ENCODE results near the gene KLLN. TPM values are rescaled to one million over a fixed set of nuclear protein-coding genes. Genes with fewer than 3 reads are reported as not detected.

The KLLN gene
- total and polyA plus RNA-seq, 2 of the 13 experiments (the other 11 are each of a cell fraction or from before 2014, with no cell fraction given), result 0.08 to 0.44 TPM

DNA sequence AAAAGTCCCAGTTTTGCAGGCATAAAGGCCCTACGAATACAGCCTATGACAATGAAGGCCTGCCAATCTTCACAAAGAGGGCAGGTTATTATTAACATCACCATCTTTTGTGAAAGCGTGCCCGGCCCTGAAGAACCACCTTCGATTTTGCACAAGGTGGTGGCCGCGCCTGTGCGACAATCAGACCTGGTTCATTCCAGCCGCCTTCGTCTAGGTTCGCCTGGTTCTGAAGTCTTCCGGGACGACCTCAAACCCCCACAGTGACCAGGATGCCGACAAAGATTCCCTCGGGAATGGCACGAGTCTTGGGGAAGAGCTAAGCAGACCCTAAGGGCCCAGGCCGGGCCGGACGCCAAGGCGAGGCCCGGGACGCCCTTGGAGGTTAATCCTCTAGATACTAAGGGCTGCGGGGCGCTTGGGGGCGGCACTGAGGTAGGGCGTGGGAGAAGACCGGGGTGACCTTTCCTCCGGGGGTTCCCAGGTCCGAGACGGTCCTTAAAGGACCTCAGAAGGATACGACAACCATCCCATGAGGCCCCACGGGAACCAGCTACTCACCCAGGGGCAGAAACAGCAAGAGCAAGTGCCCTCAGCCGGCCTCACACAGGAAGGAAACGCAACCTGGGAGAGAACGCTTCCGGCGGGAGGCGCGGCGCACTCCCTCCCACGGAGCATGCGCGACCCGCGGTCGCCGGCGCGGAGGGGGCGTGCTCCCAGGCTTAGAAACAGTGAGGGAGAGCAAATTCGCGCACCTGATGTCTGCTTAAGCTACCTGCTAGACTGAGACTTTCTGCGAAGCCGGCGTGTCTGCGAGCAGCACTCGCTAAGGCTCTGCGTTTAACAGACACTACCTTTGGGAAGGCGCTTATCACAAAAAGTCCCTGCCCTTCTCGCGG is 45.5 kb downstream of the KLLN start, which contains the start of gene ATAD1 (continued):
- TF ChIP-seq, protein P1, sequence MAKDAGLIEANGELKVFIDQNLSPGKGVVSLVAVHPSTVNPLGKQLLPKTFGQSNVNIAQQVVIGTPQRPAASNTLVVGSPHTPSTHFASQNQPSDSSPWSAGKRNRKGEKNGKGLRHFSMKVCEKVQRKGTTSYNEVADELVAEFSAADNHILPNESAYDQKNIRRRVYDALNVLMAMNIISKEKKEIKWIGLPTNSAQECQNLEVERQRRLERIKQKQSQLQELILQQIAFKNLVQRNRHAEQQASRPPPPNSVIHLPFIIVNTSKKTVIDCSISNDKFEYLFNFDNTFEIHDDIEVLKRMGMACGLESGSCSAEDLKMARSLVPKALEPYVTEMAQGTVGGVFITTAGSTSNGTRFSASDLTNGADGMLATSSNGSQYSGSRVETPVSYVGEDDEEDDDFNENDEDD (CRISPR knock-in tag; IDR thresholded peaks at IDR 0.05; ENCODE audit: borderline replicate concordance), result peak; percentile 19; the same call in 1 of the 2 replicates
- TF ChIP-seq CAMTA2 (CRISPR knock-in tag; IDR thresholded peaks at IDR 0.05; ENCODE audit: borderline replicate concordance) (no peak), GABPB1 (CRISPR knock-in tag; IDR thresholded peaks at IDR 0.05) (peak; percentile 97), ZNF253 (CRISPR knock-in tag; IDR thresholded peaks at IDR 0.05; ENCODE audit: borderline replicate concordance) (0 out of 2 replicates have a peak, but pooled peaks have one; percentile 71), TP53 (CRISPR knock-in tag; conservative IDR thresholded peaks at IDR 0.05) (no peak), ZFP36 (IDR thresholded peaks at IDR 0.05; ENCODE audit: borderline replicate concordance, low read depth, low read length, partially characterized antibody) (no peak), MIER3 (CRISPR knock-in tag; IDR thresholded peaks at IDR 0.05; ENCODE audit: borderline replicate concordance) (peak; percentile 55; the same call in 1 of the 2 replicates), GATA4 (IDR thresholded peaks at IDR 0.05; ENCODE audit: borderline replicate concordance, low read depth) (no peak), ZNF788 (CRISPR knock-in tag; IDR thresholded peaks at IDR 0.05; ENCODE audit: borderline replicate concordance) (peak; percentile 81; the same call in 1 of the 2 replicates)
- TF ChIP-seq, protein P2, sequence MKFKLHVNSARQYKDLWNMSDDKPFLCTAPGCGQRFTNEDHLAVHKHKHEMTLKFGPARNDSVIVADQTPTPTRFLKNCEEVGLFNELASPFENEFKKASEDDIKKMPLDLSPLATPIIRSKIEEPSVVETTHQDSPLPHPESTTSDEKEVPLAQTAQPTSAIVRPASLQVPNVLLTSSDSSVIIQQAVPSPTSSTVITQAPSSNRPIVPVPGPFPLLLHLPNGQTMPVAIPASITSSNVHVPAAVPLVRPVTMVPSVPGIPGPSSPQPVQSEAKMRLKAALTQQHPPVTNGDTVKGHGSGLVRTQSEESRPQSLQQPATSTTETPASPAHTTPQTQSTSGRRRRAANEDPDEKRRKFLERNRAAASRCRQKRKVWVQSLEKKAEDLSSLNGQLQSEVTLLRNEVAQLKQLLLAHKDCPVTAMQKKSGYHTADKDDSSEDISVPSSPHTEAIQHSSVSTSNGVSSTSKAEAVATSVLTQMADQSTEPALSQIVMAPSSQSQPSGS (CRISPR knock-in tag; IDR thresholded peaks at IDR 0.05), result 0 out of 2 replicates have a peak, but pooled peaks have one; percentile 32
- TF ChIP-seq, protein P3, sequence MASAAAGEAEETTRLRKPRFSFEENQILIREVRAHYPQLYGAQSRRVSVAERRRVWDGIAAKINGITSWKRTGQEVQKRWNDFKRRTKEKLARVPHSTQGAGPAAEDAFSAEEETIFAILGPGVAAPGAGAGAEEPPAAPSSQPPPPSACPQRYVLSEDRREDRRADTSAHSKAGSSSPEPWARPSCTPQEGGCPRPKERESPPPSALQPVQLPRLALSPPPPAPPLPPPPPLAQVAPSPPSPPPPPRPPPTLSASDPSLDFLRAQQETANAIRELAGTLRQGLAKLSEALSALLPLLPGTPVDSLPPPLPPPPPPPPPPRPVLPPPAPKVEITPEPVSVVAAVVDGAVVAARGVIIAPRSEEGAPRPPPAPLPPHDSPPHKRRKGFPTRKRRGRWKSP (CRISPR knock-in tag; IDR thresholded peaks at IDR 0.05), result no peak; the same call in 1 of the 2 replicates
- TF ChIP-seq, protein P4, sequence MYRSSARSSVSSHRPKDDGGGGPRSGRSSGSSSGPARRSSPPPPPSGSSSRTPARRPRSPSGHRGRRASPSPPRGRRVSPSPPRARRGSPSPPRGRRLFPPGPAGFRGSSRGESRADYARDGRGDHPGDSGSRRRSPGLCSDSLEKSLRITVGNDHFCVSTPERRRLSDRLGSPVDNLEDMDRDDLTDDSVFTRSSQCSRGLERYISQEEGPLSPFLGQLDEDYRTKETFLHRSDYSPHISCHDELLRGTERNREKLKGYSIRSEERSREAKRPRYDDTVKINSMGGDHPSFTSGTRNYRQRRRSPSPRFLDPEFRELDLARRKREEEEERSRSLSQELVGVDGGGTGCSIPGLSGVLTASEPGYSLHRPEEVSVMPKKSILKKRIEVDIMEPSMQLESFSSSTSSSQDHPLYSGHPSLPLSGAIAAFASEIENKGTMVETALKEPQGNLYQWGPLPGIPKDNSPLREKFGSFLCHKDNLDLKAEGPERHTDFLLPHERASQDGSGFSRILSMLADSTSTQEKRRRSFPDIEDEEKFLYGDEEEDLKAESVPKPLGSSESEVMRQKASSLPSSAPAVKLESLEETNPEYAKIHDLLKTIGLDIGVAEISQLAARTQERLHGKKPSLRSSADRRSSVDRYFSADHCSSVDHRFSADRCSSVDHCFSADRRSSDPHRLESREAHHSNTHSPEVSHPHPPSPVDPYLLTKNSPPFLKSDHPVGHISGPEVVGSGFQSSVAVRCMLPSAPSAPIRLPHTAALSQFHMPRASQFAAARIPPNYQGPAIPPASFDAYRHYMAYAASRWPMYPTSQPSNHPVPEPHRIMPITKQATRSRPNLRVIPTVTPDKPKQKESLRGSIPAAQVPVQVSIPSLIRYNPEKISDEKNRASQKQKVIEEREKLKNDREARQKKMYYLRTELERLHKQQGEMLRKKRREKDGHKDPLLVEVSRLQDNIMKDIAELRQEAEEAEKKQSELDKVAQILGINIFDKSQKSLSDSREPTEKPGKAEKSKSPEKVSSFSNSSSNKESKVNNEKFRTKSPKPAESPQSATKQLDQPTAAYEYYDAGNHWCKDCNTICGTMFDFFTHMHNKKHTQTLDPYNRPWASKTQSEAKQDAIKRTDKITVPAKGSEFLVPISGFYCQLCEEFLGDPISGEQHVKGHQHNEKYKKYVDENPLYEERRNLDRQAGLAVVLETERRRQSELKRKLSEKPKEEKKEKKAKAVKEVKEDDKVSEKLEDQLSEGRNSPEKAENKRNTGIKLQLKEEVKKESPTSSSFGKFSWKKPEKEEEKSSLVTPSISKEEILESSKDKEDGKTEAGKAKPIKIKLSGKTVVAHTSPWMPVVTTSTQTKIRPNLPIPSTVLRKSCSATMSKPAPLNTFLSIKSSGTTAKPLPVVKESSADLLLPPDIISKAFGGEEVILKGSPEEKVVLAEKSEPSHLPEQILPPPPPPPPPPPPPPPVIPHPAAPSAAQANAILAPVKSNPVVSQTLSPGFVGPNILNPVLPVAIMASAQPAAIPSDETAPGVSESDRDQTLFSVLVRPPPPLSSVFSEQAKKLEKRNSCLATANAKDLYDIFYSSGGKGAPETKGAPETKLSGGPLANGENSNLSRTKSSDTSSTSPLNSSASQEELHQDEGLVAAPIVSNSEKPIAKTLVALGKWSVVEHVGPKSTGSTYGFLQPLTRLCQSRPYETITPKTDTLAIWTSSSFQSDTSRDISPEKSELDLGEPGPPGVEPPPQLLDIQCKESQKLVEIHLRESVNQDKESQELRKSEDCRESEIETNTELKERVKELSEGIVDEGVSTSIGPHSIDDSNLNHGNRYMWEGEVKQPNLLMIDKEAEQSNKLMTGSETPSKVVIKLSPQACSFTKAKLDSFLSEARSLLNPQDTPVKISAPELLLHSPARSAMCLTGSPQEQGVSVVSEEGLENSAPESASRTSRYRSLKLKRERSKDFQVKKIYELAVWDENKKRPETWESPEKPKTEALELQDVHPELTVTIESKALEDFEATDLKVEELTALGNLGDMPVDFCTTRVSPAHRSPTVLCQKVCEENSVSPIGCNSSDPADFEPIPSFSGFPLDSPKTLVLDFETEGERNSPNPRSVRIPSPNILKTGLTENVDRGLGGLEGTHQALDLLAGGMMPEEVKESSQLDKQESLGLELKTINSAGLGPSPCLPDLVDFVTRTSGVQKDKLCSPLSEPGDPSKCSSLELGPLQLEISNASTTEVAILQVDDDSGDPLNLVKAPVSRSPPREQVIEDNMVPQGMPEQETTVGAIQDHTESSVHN (CRISPR knock-in tag; IDR thresholded peaks at IDR 0.05), result no peak
- TF ChIP-seq, protein P5, sequence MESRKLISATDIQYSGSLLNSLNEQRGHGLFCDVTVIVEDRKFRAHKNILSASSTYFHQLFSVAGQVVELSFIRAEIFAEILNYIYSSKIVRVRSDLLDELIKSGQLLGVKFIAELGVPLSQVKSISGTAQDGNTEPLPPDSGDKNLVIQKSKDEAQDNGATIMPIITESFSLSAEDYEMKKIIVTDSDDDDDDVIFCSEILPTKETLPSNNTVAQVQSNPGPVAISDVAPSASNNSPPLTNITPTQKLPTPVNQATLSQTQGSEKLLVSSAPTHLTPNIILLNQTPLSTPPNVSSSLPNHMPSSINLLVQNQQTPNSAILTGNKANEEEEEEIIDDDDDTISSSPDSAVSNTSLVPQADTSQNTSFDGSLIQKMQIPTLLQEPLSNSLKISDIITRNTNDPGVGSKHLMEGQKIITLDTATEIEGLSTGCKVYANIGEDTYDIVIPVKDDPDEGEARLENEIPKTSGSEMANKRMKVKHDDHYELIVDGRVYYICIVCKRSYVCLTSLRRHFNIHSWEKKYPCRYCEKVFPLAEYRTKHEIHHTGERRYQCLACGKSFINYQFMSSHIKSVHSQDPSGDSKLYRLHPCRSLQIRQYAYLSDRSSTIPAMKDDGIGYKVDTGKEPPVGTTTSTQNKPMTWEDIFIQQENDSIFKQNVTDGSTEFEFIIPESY (CRISPR knock-in tag; IDR thresholded peaks at IDR 0.05), result no peak

Data from HepG2 (cell line).